K562 (cell line): Measurements from ENCODE around the gene CEMIP.

Experiments used
- ATF1 ChIP-seq, 2 experiments: fragments of 450-650 bp in 1 of 2; IDR thresholded peaks; 2 replicates each; pipeline ENCODE4 v1.6.1; 2016; ENCODE audit warnings: missing compliant biosample characterization in 1 of 2, missing genetic modification characterization in 1 of 2
- CREB1 ChIP-seq, 2 experiments: sonication (generic) in 1 of 2; formaldehyde crosslinking in 1 of 2; IDR thresholded peaks; 2 replicates each; pipeline versions ENCODE4 v1.6.1 to v1.8.0; 2012 to 2022; ENCODE audit warnings: inconsistent platforms in 1 of 2, mild to moderate bottlenecking in 1 of 2, missing genetic modification reagents in 1 of 2, moderate library complexity in 1 of 2
- IRF1 ChIP-seq: sonication (generic); formaldehyde crosslinking; IDR thresholded peaks from 2 replicates; pipeline ENCODE4 v1.8.0; 2022; ENCODE audit warnings: missing genetic modification reagents, mild to moderate bottlenecking, borderline replicate concordance
- MAZ ChIP-seq, 2 experiments: fragments of 450-650 bp in 1 of 2; sonication (generic) in 1 of 2; formaldehyde crosslinking; IDR thresholded peaks in 1 of 2; conservative IDR thresholded peaks in 1 of 2; 2 replicates each; pipeline versions ENCODE4 v1.4.0 to v1.5.0; 2020; ENCODE audit warnings: mild to moderate bottlenecking in 1 of 2, missing genetic modification reagents in 1 of 2
- MCM7 ChIP-seq, 2 experiments: fragments of 450-650 bp; IDR thresholded peaks; 2 replicates each; pipeline ENCODE4 v1.6.1; 2016 to 2018
- PKNOX1 ChIP-seq: fragments of 450-650 bp; IDR thresholded peaks from 2 replicates; pipeline ENCODE4 v1.6.1; 2016
- ZNF668 ChIP-seq: fragments of 250-450 bp; sonication (Bioruptor Pico); IDR thresholded peaks from 2 replicates; pipeline ENCODE4 v1.8.0; 2022; ENCODE audit warnings: mild to moderate bottlenecking, inconsistent platforms
- TF ChIP-seq, protein P1 (sequence below), 2 experiments: fragments of 450-650 bp; IDR thresholded peaks; 2 replicates each; pipeline ENCODE4 v1.6.1; 2018; ENCODE audit warnings: mild to moderate bottlenecking in 2 of 2, low read depth in 1 of 2; ENCODE audit not compliant: partially characterized antibody in 2 of 2
- TF ChIP-seq, protein P2 (sequence below): sonication (generic); formaldehyde crosslinking; IDR thresholded peaks from 2 replicates; pipeline ENCODE4 v1.9.0; 2022; ENCODE audit warnings: mild to moderate bottlenecking, missing genetic modification reagents
- TF ChIP-seq, protein P3 (sequence below), 3 experiments: IDR thresholded peaks in 2 of 3; conservative IDR thresholded peaks in 1 of 3; 2 replicates each; pipeline ENCODE4 v1.5.1; 2011 to 2012; ENCODE audit warnings: low read length in 3 of 3, mild to moderate bottlenecking in 3 of 3, control low read depth in 2 of 3, improper control_type of control experiment in 1 of 3, inconsistent platforms in 1 of 3, low read depth in 1 of 3, mixed read lengths in 1 of 3, moderate library complexity in 1 of 3; ENCODE audit not compliant: insufficient read depth in 2 of 3
- TF ChIP-seq, protein P4 (sequence below): fragments of 250-450 bp; sonication (Bioruptor Pico); IDR thresholded peaks from 2 replicates; pipeline ENCODE4 v1.8.0; 2021; ENCODE audit warnings: moderate library complexity, mild to moderate bottlenecking, inconsistent platforms

- TF ChIP-seq CREB1 (IDR thresholded peaks at IDR 0.05): no peak
- TF ChIP-seq CREB1 (CRISPR knock-in tag; IDR thresholded peaks at IDR 0.05): no peak
- TF ChIP-seq, protein P1, sequence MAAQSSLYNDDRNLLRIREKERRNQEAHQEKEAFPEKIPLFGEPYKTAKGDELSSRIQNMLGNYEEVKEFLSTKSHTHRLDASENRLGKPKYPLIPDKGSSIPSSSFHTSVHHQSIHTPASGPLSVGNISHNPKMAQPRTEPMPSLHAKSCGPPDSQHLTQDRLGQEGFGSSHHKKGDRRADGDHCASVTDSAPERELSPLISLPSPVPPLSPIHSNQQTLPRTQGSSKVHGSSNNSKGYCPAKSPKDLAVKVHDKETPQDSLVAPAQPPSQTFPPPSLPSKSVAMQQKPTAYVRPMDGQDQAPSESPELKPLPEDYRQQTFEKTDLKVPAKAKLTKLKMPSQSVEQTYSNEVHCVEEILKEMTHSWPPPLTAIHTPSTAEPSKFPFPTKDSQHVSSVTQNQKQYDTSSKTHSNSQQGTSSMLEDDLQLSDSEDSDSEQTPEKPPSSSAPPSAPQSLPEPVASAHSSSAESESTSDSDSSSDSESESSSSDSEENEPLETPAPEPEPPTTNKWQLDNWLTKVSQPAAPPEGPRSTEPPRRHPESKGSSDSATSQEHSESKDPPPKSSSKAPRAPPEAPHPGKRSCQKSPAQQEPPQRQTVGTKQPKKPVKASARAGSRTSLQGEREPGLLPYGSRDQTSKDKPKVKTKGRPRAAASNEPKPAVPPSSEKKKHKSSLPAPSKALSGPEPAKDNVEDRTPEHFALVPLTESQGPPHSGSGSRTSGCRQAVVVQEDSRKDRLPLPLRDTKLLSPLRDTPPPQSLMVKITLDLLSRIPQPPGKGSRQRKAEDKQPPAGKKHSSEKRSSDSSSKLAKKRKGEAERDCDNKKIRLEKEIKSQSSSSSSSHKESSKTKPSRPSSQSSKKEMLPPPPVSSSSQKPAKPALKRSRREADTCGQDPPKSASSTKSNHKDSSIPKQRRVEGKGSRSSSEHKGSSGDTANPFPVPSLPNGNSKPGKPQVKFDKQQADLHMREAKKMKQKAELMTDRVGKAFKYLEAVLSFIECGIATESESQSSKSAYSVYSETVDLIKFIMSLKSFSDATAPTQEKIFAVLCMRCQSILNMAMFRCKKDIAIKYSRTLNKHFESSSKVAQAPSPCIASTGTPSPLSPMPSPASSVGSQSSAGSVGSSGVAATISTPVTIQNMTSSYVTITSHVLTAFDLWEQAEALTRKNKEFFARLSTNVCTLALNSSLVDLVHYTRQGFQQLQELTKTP (IDR thresholded peaks at IDR 0.05; ENCODE audit: low read depth in 1 of 2, partially characterized antibody in 2 of 2): no peak
- no peak for TF ChIP-seq ATF1 (CRISPR knock-in tag; IDR thresholded peaks at IDR 0.05)
- no peak for TF ChIP-seq ATF1 (tag; IDR thresholded peaks at IDR 0.05)
- TF ChIP-seq, protein P2, sequence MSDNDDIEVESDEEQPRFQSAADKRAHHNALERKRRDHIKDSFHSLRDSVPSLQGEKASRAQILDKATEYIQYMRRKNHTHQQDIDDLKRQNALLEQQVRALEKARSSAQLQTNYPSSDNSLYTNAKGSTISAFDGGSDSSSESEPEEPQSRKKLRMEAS (CRISPR knock-in tag): no peak
- no peak for TF ChIP-seq MCM7 (IDR thresholded peaks at IDR 0.05)
- TF ChIP-seq, protein P3, sequence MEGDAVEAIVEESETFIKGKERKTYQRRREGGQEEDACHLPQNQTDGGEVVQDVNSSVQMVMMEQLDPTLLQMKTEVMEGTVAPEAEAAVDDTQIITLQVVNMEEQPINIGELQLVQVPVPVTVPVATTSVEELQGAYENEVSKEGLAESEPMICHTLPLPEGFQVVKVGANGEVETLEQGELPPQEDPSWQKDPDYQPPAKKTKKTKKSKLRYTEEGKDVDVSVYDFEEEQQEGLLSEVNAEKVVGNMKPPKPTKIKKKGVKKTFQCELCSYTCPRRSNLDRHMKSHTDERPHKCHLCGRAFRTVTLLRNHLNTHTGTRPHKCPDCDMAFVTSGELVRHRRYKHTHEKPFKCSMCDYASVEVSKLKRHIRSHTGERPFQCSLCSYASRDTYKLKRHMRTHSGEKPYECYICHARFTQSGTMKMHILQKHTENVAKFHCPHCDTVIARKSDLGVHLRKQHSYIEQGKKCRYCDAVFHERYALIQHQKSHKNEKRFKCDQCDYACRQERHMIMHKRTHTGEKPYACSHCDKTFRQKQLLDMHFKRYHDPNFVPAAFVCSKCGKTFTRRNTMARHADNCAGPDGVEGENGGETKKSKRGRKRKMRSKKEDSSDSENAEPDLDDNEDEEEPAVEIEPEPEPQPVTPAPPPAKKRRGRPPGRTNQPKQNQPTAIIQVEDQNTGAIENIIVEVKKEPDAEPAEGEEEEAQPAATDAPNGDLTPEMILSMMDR (IDR thresholded peaks at IDR 0.05 in 2 of 3, conservative IDR thresholded peaks at IDR 0.05 in 1 of 3; ENCODE audit: insufficient read depth in 2 of 3, low read depth in 1 of 3, low read length in 3 of 3): no peak
- TF ChIP-seq ZNF668: no peak
- TF ChIP-seq PKNOX1: no peak
- no peak for TF ChIP-seq IRF1 (CRISPR knock-in tag)
- no peak for TF ChIP-seq MAZ (CRISPR knock-in tag; conservative IDR thresholded peaks at IDR 0.05 in 1 of 2, IDR thresholded peaks at IDR 0.05 in 1 of 2)
- TF ChIP-seq, protein P4, sequence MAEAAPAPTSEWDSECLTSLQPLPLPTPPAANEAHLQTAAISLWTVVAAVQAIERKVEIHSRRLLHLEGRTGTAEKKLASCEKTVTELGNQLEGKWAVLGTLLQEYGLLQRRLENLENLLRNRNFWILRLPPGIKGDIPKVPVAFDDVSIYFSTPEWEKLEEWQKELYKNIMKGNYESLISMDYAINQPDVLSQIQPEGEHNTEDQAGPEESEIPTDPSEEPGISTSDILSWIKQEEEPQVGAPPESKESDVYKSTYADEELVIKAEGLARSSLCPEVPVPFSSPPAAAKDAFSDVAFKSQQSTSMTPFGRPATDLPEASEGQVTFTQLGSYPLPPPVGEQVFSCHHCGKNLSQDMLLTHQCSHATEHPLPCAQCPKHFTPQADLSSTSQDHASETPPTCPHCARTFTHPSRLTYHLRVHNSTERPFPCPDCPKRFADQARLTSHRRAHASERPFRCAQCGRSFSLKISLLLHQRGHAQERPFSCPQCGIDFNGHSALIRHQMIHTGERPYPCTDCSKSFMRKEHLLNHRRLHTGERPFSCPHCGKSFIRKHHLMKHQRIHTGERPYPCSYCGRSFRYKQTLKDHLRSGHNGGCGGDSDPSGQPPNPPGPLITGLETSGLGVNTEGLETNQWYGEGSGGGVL (CRISPR knock-in tag): no peak
Observed at GRCh38 chr15:80834402-80834801, 55.2 kb downstream of the CEMIP start.
